Gastrocnemius medialis (tissue), 4 donors: ENCODE results near the gene MRPL4.

Experiments
- CTCF ChIP-seq, 5 experiments: fragments of 450-650 bp in 3 of 5; fragments of 200-600 bp in 2 of 5; sonication (generic) in 2 of 5; IDR thresholded peaks in 4 of 5; conservative IDR thresholded peaks in 1 of 5; 1 replicate in 4 of 5; 2 replicates in 1 of 5; pipeline ENCODE4 v1.5.1; 2016 to 2019; ENCODE audit warnings: antibody characterized with exemption in 5 of 5, mild to moderate bottlenecking in 3 of 5, moderate library complexity in 3 of 5
- POLR2A ChIP-seq, 2 donors: fragments of 450-650 bp; IDR thresholded peaks; one replicate each; pipeline ENCODE4 v1.6.1; 2017; ENCODE audit warnings: antibody characterized with exemption in 2 of 2, mild to moderate bottlenecking in 2 of 2, moderate library complexity in 2 of 2

- TF ChIP-seq CTCF (IDR thresholded peaks at IDR 0.05 in 4 of 5, conservative IDR thresholded peaks at IDR 0.05 in 1 of 5) (no peak), POLR2A (IDR thresholded peaks at IDR 0.05) (no peak)
Measured at GRCh38 chr19:10279737-10280442, 27.9 kb downstream of the MRPL4 start.
